GM23338 (cell line): ENCODE data around the gene MIPEP. TPM values are rescaled to one million over a fixed set of nuclear protein-coding genes. Genes with fewer than 3 reads are reported as not detected.

Experiments
- ATAC-seq: fragments of 200-7000 bp; cut with Tn5 transposase; 3 replicates; pipeline ENCODE4 v1.9.1; 2020
- DNase-seq: peaks from one replicate; pipeline ENCODE4 v3.0.0-alpha.2; 2015; ENCODE audit warnings: low spot score
- H2AFZ ChIP-seq: fragments of 200-600 bp; sonication (generic); 2 replicates; pipeline ENCODE4 v1.8.0; 2016; ENCODE audit warnings: antibody characterized with exemption, mild to moderate bottlenecking, moderate library complexity
- H3F3A ChIP-seq: fragments of 200-600 bp; sonication (generic); replicated peaks from 2 replicates; pipeline ENCODE4 v1.8.0; 2017; ENCODE audit warnings: antibody characterized with exemption, mixed run types, low read depth
- H3K27ac ChIP-seq: fragments of 200-600 bp; sonication (generic); 2 replicates; pipeline ENCODE4 v1.6.1; 2016; ENCODE audit warnings: low read depth
- H3K27me3 ChIP-seq: fragments of 200-600 bp; sonication (generic); 2 replicates; pipeline ENCODE4 v1.8.0; 2016; ENCODE audit warnings: mild to moderate bottlenecking, mixed run types, moderate library complexity; ENCODE audit not compliant: insufficient read depth
- H3K36me3 ChIP-seq: fragments of 200-600 bp; sonication (generic); 2 replicates; pipeline ENCODE4 v1.8.0; 2016; ENCODE audit warnings: mild to moderate bottlenecking; ENCODE audit not compliant: insufficient read depth
- H3K4me1 ChIP-seq: fragments of 200-600 bp; sonication (generic); 2 replicates; pipeline ENCODE4 v1.8.0; 2016; ENCODE audit warnings: mild to moderate bottlenecking, moderate library complexity; ENCODE audit not compliant: insufficient read depth
- H3K4me2 ChIP-seq: fragments of 200-600 bp; sonication (generic); 2 replicates; pipeline ENCODE4 v1.7.1; 2017; ENCODE audit warnings: mixed run types
- H3K4me3 ChIP-seq: fragments of 200-600 bp; sonication (generic); 2 replicates; pipeline ENCODE4 v1.6.1; 2016; ENCODE audit warnings: mixed run types
- H3K79me2 ChIP-seq: fragments of 200-600 bp; sonication (generic); replicated peaks from 2 replicates; pipeline ENCODE4 v1.8.0; 2017; ENCODE audit warnings: mild to moderate bottlenecking; ENCODE audit not compliant: insufficient read depth
- H3K9me2 ChIP-seq: fragments of 200-600 bp; sonication (generic); 2 replicates; pipeline ENCODE4 v1.8.0; 2017; ENCODE audit not compliant: insufficient read depth
- H4K20me1 ChIP-seq: fragments of 200-600 bp; sonication (generic); replicated peaks from 2 replicates; pipeline ENCODE4 v1.8.0; 2017; ENCODE audit warnings: mild to moderate bottlenecking; ENCODE audit not compliant: insufficient read depth
- H3K27ac Mint-ChIP-seq: 2 replicates; pipeline ENCODE4 v1.8.0; 2020; ENCODE audit warnings: inconsistent platforms, mild to moderate bottlenecking, moderate library complexity, mixed read lengths
- H3K27me3 Mint-ChIP-seq: 3 replicates; pipeline ENCODE4 v1.8.0; 2022; ENCODE audit warnings: low read depth, mild to moderate bottlenecking, moderate library complexity, mixed read lengths, inconsistent platforms; ENCODE audit not compliant: insufficient read depth, poor library complexity
- H3K36me3 Mint-ChIP-seq: 3 replicates; pipeline ENCODE4 v1.8.0; 2021; ENCODE audit warnings: low read depth, mild to moderate bottlenecking, inconsistent platforms, moderate library complexity, mixed read lengths
- H3K4me1 Mint-ChIP-seq: 3 replicates; pipeline ENCODE4 v1.8.0; 2020; ENCODE audit warnings: mild to moderate bottlenecking, inconsistent platforms, mixed read lengths
- H3K4me3 Mint-ChIP-seq: 3 replicates; pipeline ENCODE4 v1.8.0; 2021; ENCODE audit warnings: moderate library complexity, mild to moderate bottlenecking, inconsistent platforms, mixed read lengths
- H3K9me3 Mint-ChIP-seq: 3 replicates; pipeline ENCODE4 v1.8.0; 2020; ENCODE audit warnings: moderate library complexity, mild to moderate bottlenecking, inconsistent platforms, mixed read lengths
- EZH2 ChIP-seq: fragments of 200-600 bp; sonication (generic); IDR thresholded peaks from one replicate; pipeline ENCODE4 v1.8.0; 2017; ENCODE audit warnings: antibody characterized with exemption, mild to moderate bottlenecking, low read depth; ENCODE audit not compliant: unreplicated experiment
- EZH2phosphoT487 ChIP-seq: fragments of 200-600 bp; sonication (generic); IDR thresholded peaks from one replicate; pipeline ENCODE4 v1.8.1; 2018; ENCODE audit warnings: antibody characterized with exemption; ENCODE audit not compliant: unreplicated experiment
- JUNB ChIP-seq: IDR thresholded peaks from one replicate; pipeline ENCODE4 v1.6.1; 2016; ENCODE audit warnings: antibody characterized with exemption; ENCODE audit not compliant: unreplicated experiment
- NANOG ChIP-seq: IDR thresholded peaks from 2 replicates; pipeline ENCODE4 v1.6.1; 2016; ENCODE audit warnings: antibody characterized with exemption, borderline replicate concordance
- STAT1 ChIP-seq: IDR thresholded peaks from one replicate; pipeline ENCODE4 v1.6.1; 2016; ENCODE audit warnings: antibody characterized with exemption; ENCODE audit not compliant: unreplicated experiment
- ZNF114 ChIP-seq: fragments of 250-450 bp; sonication (Bioruptor Pico); IDR thresholded peaks from 2 replicates; pipeline ENCODE4 v1.5.0; 2020; ENCODE audit warnings: mild to moderate bottlenecking, moderate library complexity
- ZNF331 ChIP-seq: fragments of 250-450 bp; sonication (Bioruptor Pico); IDR thresholded peaks from 2 replicates; pipeline ENCODE4 v1.5.0; 2020; ENCODE audit warnings: low read depth, mild to moderate bottlenecking, moderate library complexity
- polyA plus RNA-seq: library from polyadenylated mRNA; unstranded; fragments of >200 nt; fragmentation: Nextera tagmentation; extraction: Ambion mirVana; gene quantifications from 2 replicates; pipeline ENCODE4 v1.2.1, GENCODE V29; 2016
- total RNA-seq: library from RNA; depleted of rRNA; stranded (reverse); fragments of >200 nt; shearing (Covaris generic); gene quantifications from 2 replicates; pipeline ENCODE4 v1.2.3, GENCODE V29; 2014
- TF ChIP-seq, protein P1 (sequence below): fragments of 250-450 bp; sonication (Bioruptor Pico); IDR thresholded peaks from 2 replicates; pipeline ENCODE4 v1.5.0; 2020; ENCODE audit warnings: mild to moderate bottlenecking, moderate library complexity
- TF ChIP-seq, protein P2 (sequence below), 2 experiments: fragments of 200-600 bp in 1 of 2; sonication (generic) in 1 of 2; conservative IDR thresholded peaks; 2 replicates each; pipeline versions ENCODE4 v1.5.1 to v1.6.1; 2016 to 2017; ENCODE audit warnings: antibody characterized with exemption in 2 of 2, low read depth in 2 of 2, mild to moderate bottlenecking in 2 of 2, moderate library complexity in 1 of 2
- TF ChIP-seq, protein P3 (sequence below): IDR thresholded peaks from one replicate; pipeline ENCODE4 v1.6.1; 2018; ENCODE audit warnings: antibody characterized with exemption; ENCODE audit not compliant: unreplicated experiment

Gene MIPEP
- total and polyA plus RNA-seq, 2 experiments from 2014 or later, result 20.8 to 22.5 TPM

DNA sequence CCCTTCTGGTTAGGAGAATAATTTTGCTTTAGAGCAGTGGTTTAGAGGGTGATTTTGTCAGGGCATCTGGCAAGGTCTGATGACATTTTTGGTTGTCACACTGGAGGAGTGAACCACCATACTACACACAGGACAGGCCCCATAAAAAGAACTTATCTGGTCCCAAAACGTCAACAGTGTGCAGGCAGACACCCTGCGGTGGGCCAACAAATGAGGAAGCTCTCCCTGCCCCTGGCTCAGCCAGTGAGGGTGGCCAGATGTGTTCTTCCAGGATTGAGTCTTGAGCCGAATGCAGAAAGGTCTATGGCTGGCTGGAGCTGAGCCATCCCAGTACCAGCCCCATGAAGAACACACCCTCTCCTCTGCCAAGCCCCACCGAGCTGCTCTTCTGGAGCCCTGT is 149.2 kb downstream of the MIPEP start:
- Mint-ChIP-seq H3K4me1 (peaks cover 12% of the 10 kb centered on the region), H3K27ac (no peak overlapping the region; the same call in 1 of the 2 replicates)
- H2AFZ ChIP-seq, result no peak overlapping the region

DNA sequence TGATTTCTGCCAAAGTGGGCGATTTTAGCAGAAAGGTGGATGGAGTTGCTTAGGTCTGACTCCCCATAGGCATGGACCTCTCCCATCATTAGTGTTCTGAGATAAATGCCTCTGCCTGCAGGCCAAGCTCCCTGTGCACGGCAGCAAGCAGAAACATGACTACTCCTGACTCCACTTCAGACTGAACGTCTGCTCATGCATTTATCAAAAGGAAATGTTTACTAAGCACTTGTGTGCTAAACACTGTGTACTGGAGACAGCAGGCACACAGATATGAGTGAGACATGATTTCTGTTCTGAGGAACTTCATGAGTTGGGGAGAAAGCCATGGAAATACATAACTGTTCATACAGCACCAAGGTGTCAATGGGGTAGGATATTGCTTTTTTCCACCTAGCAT is 149.6 kb downstream of the MIPEP start:
- Histone ChIP-seq H3K36me3 (no peaks in the 10 kb centered on the region), H4K20me1 (no peaks in the 10 kb centered on the region), H3K4me3 (no peak overlapping the region), H3K27ac (no peak overlapping the region), H2AFZ (no peak overlapping the region), H3F3A (no peaks in the 10 kb centered on the region), H3K4me1 (no peaks in the 10 kb centered on the region), H3K9me2 (no peaks in the 10 kb centered on the region; the same call in 1 of the 2 replicates), H3K79me2 (no peaks in the 10 kb centered on the region), H3K4me2 (no peak overlapping the region), H3K27me3 (no peaks in the 10 kb centered on the region)
- no peak overlapping the region; the same call in 1 of the 2 replicates for H3K27ac Mint-ChIP-seq
- H3K36me3 Mint-ChIP-seq, result no peaks in the 10 kb centered on the region; the same call in 2 of the 3 replicates
- ATAC-seq, result no peak
- peaks cover 13% of the 10 kb centered on the region for H3K4me1 Mint-ChIP-seq
- no peak for DNase-seq
- H3K27me3 Mint-ChIP-seq, result peaks cover 2% of the 10 kb centered on the region
- H3K9me3 Mint-ChIP-seq, result no peaks in the 10 kb centered on the region; the same call in 2 of the 3 replicates
- H3K4me3 Mint-ChIP-seq, result no peak overlapping the region
- TF ChIP-seq, protein P1, sequence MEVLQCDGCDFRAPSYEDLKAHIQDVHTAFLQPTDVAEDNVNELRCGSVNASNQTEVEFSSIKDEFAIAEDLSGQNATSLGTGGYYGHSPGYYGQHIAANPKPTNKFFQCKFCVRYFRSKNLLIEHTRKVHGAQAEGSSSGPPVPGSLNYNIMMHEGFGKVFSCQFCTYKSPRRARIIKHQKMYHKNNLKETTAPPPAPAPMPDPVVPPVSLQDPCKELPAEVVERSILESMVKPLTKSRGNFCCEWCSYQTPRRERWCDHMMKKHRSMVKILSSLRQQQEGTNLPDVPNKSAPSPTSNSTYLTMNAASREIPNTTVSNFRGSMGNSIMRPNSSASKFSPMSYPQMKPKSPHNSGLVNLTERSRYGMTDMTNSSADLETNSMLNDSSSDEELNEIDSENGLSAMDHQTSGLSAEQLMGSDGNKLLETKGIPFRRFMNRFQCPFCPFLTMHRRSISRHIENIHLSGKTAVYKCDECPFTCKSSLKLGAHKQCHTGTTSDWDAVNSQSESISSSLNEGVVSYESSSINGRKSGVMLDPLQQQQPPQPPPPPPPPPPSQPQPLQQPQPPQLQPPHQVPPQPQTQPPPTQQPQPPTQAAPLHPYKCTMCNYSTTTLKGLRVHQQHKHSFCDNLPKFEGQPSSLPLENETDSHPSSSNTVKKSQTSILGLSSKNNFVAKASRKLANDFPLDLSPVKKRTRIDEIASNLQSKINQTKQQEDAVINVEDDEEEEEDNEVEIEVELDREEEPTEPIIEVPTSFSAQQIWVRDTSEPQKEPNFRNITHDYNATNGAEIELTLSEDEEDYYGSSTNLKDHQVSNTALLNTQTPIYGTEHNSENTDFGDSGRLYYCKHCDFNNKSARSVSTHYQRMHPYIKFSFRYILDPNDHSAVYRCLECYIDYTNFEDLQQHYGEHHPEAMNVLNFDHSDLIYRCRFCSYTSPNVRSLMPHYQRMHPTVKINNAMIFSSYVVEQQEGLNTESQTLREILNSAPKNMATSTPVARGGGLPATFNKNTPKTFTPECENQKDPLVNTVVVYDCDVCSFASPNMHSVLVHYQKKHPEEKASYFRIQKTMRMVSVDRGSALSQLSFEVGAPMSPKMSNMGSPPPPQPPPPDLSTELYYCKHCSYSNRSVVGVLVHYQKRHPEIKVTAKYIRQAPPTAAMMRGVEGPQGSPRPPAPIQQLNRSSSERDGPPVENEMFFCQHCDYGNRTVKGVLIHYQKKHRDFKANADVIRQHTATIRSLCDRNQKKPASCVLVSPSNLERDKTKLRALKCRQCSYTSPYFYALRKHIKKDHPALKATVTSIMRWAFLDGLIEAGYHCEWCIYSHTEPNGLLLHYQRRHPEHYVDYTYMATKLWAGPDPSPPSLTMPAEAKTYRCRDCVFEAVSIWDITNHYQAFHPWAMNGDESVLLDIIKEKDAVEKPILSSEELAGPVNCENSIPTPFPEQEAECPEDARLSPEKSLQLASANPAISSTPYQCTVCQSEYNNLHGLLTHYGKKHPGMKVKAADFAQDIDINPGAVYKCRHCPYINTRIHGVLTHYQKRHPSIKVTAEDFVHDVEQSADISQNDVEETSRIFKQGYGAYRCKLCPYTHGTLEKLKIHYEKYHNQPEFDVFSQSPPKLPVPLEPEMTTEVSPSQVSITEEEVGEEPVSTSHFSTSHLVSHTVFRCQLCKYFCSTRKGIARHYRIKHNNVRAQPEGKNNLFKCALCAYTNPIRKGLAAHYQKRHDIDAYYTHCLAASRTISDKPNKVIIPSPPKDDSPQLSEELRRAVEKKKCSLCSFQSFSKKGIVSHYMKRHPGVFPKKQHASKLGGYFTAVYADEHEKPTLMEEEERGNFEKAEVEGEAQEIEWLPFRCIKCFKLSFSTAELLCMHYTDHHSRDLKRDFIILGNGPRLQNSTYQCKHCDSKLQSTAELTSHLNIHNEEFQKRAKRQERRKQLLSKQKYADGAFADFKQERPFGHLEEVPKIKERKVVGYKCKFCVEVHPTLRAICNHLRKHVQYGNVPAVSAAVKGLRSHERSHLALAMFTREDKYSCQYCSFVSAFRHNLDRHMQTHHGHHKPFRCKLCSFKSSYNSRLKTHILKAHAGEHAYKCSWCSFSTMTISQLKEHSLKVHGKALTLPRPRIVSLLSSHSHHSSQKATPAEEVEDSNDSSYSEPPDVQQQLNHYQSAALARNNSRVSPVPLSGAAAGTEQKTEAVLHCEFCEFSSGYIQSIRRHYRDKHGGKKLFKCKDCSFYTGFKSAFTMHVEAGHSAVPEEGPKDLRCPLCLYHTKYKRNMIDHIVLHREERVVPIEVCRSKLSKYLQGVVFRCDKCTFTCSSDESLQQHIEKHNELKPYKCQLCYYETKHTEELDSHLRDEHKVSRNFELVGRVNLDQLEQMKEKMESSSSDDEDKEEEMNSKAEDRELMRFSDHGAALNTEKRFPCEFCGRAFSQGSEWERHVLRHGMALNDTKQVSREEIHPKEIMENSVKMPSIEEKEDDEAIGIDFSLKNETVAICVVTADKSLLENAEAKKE, result no peak
- TF ChIP-seq NANOG (no peak), STAT1 (no peak), ZNF331 (CRISPR knock-in tag) (no peak), JUNB (no peak), ZNF114 (CRISPR knock-in tag) (no peak), EZH2phosphoT487 (no peak), EZH2 (no peak)
- TF ChIP-seq, protein P2, sequence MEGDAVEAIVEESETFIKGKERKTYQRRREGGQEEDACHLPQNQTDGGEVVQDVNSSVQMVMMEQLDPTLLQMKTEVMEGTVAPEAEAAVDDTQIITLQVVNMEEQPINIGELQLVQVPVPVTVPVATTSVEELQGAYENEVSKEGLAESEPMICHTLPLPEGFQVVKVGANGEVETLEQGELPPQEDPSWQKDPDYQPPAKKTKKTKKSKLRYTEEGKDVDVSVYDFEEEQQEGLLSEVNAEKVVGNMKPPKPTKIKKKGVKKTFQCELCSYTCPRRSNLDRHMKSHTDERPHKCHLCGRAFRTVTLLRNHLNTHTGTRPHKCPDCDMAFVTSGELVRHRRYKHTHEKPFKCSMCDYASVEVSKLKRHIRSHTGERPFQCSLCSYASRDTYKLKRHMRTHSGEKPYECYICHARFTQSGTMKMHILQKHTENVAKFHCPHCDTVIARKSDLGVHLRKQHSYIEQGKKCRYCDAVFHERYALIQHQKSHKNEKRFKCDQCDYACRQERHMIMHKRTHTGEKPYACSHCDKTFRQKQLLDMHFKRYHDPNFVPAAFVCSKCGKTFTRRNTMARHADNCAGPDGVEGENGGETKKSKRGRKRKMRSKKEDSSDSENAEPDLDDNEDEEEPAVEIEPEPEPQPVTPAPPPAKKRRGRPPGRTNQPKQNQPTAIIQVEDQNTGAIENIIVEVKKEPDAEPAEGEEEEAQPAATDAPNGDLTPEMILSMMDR (conservative IDR thresholded peaks at IDR 0.05; ENCODE audit: low read depth in 2 of 2), result no peak
- TF ChIP-seq, protein P3, sequence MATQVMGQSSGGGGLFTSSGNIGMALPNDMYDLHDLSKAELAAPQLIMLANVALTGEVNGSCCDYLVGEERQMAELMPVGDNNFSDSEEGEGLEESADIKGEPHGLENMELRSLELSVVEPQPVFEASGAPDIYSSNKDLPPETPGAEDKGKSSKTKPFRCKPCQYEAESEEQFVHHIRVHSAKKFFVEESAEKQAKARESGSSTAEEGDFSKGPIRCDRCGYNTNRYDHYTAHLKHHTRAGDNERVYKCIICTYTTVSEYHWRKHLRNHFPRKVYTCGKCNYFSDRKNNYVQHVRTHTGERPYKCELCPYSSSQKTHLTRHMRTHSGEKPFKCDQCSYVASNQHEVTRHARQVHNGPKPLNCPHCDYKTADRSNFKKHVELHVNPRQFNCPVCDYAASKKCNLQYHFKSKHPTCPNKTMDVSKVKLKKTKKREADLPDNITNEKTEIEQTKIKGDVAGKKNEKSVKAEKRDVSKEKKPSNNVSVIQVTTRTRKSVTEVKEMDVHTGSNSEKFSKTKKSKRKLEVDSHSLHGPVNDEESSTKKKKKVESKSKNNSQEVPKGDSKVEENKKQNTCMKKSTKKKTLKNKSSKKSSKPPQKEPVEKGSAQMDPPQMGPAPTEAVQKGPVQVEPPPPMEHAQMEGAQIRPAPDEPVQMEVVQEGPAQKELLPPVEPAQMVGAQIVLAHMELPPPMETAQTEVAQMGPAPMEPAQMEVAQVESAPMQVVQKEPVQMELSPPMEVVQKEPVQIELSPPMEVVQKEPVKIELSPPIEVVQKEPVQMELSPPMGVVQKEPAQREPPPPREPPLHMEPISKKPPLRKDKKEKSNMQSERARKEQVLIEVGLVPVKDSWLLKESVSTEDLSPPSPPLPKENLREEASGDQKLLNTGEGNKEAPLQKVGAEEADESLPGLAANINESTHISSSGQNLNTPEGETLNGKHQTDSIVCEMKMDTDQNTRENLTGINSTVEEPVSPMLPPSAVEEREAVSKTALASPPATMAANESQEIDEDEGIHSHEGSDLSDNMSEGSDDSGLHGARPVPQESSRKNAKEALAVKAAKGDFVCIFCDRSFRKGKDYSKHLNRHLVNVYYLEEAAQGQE, result no peak

More for the DNA sequence above, 149.2 kb downstream of the MIPEP start:
- Mint-ChIP-seq H3K4me3 (no peak overlapping the region), H3K36me3 (no peaks in the 10 kb centered on the region; the same call in 2 of the 3 replicates), H3K27me3 (peaks cover 2% of the 10 kb centered on the region), H3K9me3 (no peaks in the 10 kb centered on the region; the same call in 2 of the 3 replicates)
- no peaks in the 10 kb centered on the region for H3F3A ChIP-seq
- H3K27ac ChIP-seq, result no peak overlapping the region
- no peak for TF ChIP-seq EZH2
- H3K9me2 ChIP-seq, result no peaks in the 10 kb centered on the region
- H3K36me3 ChIP-seq, result no peaks in the 10 kb centered on the region
- no peak overlapping the region for H3K4me2 ChIP-seq
- no peaks in the 10 kb centered on the region for H4K20me1 ChIP-seq
- no peaks in the 10 kb centered on the region for H3K79me2 ChIP-seq
- no peaks in the 10 kb centered on the region for H3K27me3 ChIP-seq
- H3K4me1 ChIP-seq, result no peaks in the 10 kb centered on the region
- H3K4me3 ChIP-seq, result no peak overlapping the region
- DNase-seq (no peak), ATAC-seq (no peak)
